H1 (cell line): Measurements from ENCODE around the gene TSC22D1. TPM values are rescaled to one million over a fixed set of nuclear protein-coding genes. Genes with fewer than 3 reads are reported as not detected.

Source experiments
- CTCF ChIA-PET: fragments of 300-600 bp; sonication (Branson Sonifier 250); formaldehyde crosslinking; loops from one replicate; lab custom pipeline; 2021; ENCODE audit not compliant: partially characterized antibody; lab: Charles Lee
- POLR2A ChIA-PET: fragments of 300-600 bp; sonication (Branson Sonifier 250); formaldehyde crosslinking; loops from one replicate; lab custom pipeline; 2021; ENCODE audit warnings: inconsistent platforms; ENCODE audit not compliant: partially characterized antibody; lab: Charles Lee
- DNase-seq, 2 experiments: peaks; one replicate each; pipeline versions ENCODE4 v3.0.0 to v3.0.0-alpha.2; 2010 to 2022; ENCODE audit warnings: low spot score in 2 of 2, low read depth in 1 of 2, mixed read lengths in 1 of 2
- FAIRE-seq: peaks from 2 replicates; lab custom pipeline; 2011; peaks lifted over from hg19 to GRCh38; lab: Jason Lieb, UNC
- H2AFZ ChIP-seq: 2 replicates; pipeline ENCODE4 v1.8.1; 2012; ENCODE audit warnings: low read length, inconsistent platforms
- H2AK5ac ChIP-seq: 2 replicates; pipeline ENCODE4 v1.6.1; 2013; ENCODE audit warnings: low read depth, low read length
- H2BK120ac ChIP-seq: replicated peaks from 2 replicates; pipeline ENCODE3; 2013; ENCODE audit warnings: low read depth, low read length, inconsistent platforms
- H2BK12ac ChIP-seq: 2 replicates; pipeline ENCODE4 v1.6.1; 2013; ENCODE audit warnings: low read depth, low read length
- H2BK15ac ChIP-seq: 2 replicates; pipeline ENCODE4 v1.6.1; 2013; ENCODE audit warnings: low read length
- H2BK20ac ChIP-seq: 2 replicates; pipeline ENCODE4 v1.6.1; 2013; ENCODE audit warnings: low read length
- H2BK5ac ChIP-seq: 2 replicates; pipeline ENCODE4 v1.6.1; 2013; ENCODE audit warnings: low read depth, low read length
- H3K14ac ChIP-seq: 2 replicates; pipeline ENCODE4 v1.6.1; 2013; ENCODE audit warnings: inconsistent platforms; ENCODE audit not compliant: insufficient read length
- H3K18ac ChIP-seq: 2 replicates; pipeline ENCODE4 v1.6.1; 2013; ENCODE audit warnings: low read length; ENCODE audit errors: extremely low read depth
- H3K23ac ChIP-seq: 2 replicates; pipeline ENCODE4 v1.6.1; 2013; ENCODE audit warnings: inconsistent platforms; ENCODE audit not compliant: insufficient read length
- H3K23me2 ChIP-seq: 2 replicates; pipeline ENCODE4 v1.6.1; 2013; ENCODE audit warnings: low read depth, low read length
- H3K27ac ChIP-seq: 2 replicates; pipeline ENCODE4 v1.6.1; 2011; ENCODE audit warnings: low read depth, low read length, inconsistent platforms
- H3K27me3 ChIP-seq, 4 experiments: replicated peaks in 1 of 4; 1 replicate in 1 of 4; 2 replicates in 3 of 4; pipeline versions ENCODE4 v1.6.1 to v1.8.1; 2011 to 2013; ENCODE audit warnings: low read length in 3 of 4, mild to moderate bottlenecking in 3 of 4, inconsistent platforms in 2 of 4, mixed read lengths in 2 of 4, moderate library complexity in 1 of 4; ENCODE audit not compliant: control insufficient read depth in 3 of 4, insufficient read depth in 3 of 4; ENCODE audit errors: extremely low read depth in 1 of 4
- H3K36me3 ChIP-seq, 4 experiments: 2 replicates each; pipeline versions ENCODE4 v1.6.1 to v1.8.1; 2011 to 2013; ENCODE audit warnings: mild to moderate bottlenecking in 4 of 4, low read length in 3 of 4, moderate library complexity in 2 of 4, control low read depth in 1 of 4, inconsistent platforms in 1 of 4; ENCODE audit not compliant: insufficient read depth in 4 of 4, control insufficient read depth in 2 of 4
- H3K4ac ChIP-seq: replicated peaks from 2 replicates; pipeline ENCODE3; 2013; ENCODE audit warnings: low read length, low read depth, mixed read lengths, inconsistent platforms; ENCODE audit not compliant: insufficient read length
- H3K4me1 ChIP-seq, 4 experiments: replicated peaks in 1 of 4; 1 replicate in 1 of 4; 2 replicates in 3 of 4; pipeline versions ENCODE4 v1.6.1 to v1.8.1; 2011 to 2013; ENCODE audit warnings: low read length in 3 of 4, inconsistent platforms in 2 of 4, mixed read lengths in 1 of 4; ENCODE audit not compliant: insufficient read depth in 4 of 4, control insufficient read depth in 3 of 4
- H3K4me2 ChIP-seq, 2 experiments: 2 replicates each; pipeline versions ENCODE4 v1.6.1 to v1.8.1; 2011 to 2013; ENCODE audit warnings: low read depth in 2 of 2, low read length in 2 of 2, control low read depth in 1 of 2, inconsistent platforms in 1 of 2, mild to moderate bottlenecking in 1 of 2; ENCODE audit not compliant: insufficient read depth in 1 of 2
- H3K4me3 ChIP-seq, 4 experiments: fragments of 200-600, 300-600 bp in 1 of 4; sonication (generic), shearing (Covaris generic), sonication (Bioruptor Twin) in 1 of 4; 2 replicates each; pipeline versions ENCODE4 v1.5.1 to v1.8.1; 2011 to 2016; ENCODE audit warnings: low read length in 4 of 4, low read depth in 3 of 4, control low read depth in 2 of 4, inconsistent platforms in 2 of 4, mild to moderate bottlenecking in 2 of 4, mixed read lengths in 1 of 4, moderate library complexity in 1 of 4; ENCODE audit not compliant: insufficient read depth in 2 of 4; ENCODE audit errors: extremely low read depth in 1 of 4
- H3K56ac ChIP-seq: replicated peaks from 2 replicates; pipeline ENCODE3; 2013; ENCODE audit warnings: low read depth, mild to moderate bottlenecking, mixed read lengths, low read length, inconsistent platforms; ENCODE audit not compliant: insufficient read length
- H3K79me1 ChIP-seq: 2 replicates; pipeline ENCODE4 v1.6.1; 2013; ENCODE audit warnings: low read depth, low read length, control low read depth
- H3K79me2 ChIP-seq, 2 experiments: 2 replicates each; pipeline versions ENCODE4 v1.6.1 to v1.8.1; 2012 to 2013; ENCODE audit warnings: low read length in 2 of 2, mild to moderate bottlenecking in 2 of 2, inconsistent platforms in 1 of 2; ENCODE audit not compliant: insufficient read depth in 2 of 2, control insufficient read depth in 1 of 2
- H3K9ac ChIP-seq, 4 experiments: replicated peaks in 1 of 4; 1 replicate in 1 of 4; 2 replicates in 3 of 4; pipeline versions ENCODE4 v1.6.1 to v1.8.1; 2011 to 2013; ENCODE audit warnings: low read depth in 3 of 4, low read length in 3 of 4, control low read depth in 2 of 4, mild to moderate bottlenecking in 2 of 4, moderate library complexity in 2 of 4, inconsistent platforms in 1 of 4; ENCODE audit errors: extremely low read depth in 1 of 4
- H3K9me3 ChIP-seq, 2 experiments: 2 replicates each; pipeline versions ENCODE4 v1.6.1 to v1.8.1; 2012 to 2013; ENCODE audit warnings: mild to moderate bottlenecking in 2 of 2, moderate library complexity in 2 of 2, control low read depth in 1 of 2, inconsistent platforms in 1 of 2, low read depth in 1 of 2, low read length in 1 of 2, mixed read lengths in 1 of 2; ENCODE audit not compliant: insufficient read depth in 2 of 2
- H4K20me1 ChIP-seq, 2 experiments: replicated peaks in 1 of 2; 2 replicates each; pipeline versions ENCODE3 to v1.8.1; 2011 to 2013; ENCODE audit warnings: inconsistent platforms in 2 of 2, low read length in 2 of 2, mild to moderate bottlenecking in 1 of 2; ENCODE audit not compliant: insufficient read depth in 2 of 2, control insufficient read depth in 1 of 2
- H4K5ac ChIP-seq: 2 replicates; pipeline ENCODE4 v1.6.1; 2013; ENCODE audit warnings: low read length, low read depth, mixed read lengths, inconsistent platforms; ENCODE audit not compliant: insufficient read length
- H4K8ac ChIP-seq: 2 replicates; pipeline ENCODE4 v1.8.0; 2013; ENCODE audit warnings: mild to moderate bottlenecking, moderate library complexity, low read length, inconsistent platforms; ENCODE audit not compliant: insufficient read depth; ENCODE audit errors: extremely low read depth
- H4K91ac ChIP-seq: replicated peaks from 2 replicates; pipeline ENCODE3; 2013; ENCODE audit warnings: low read length, mixed read lengths, inconsistent platforms; ENCODE audit not compliant: insufficient read length
- BRCA1 ChIP-seq: IDR thresholded peaks from 2 replicates; pipeline ENCODE4 v1.6.1; 2012; ENCODE audit warnings: low read depth, low read length, improper control_type of control experiment
- CBX8 ChIP-seq: fragments of 300-800, 300-1000 bp; sonication (generic); IDR thresholded peaks from 2 replicates; pipeline ENCODE4 v1.7.1; 2016; ENCODE audit warnings: low read depth, low read length, borderline replicate concordance
- CTCF ChIP-seq, 3 experiments: IDR thresholded peaks; 1 replicate in 2 of 3; 2 replicates in 1 of 3; pipeline versions ENCODE4 v1.5.1 to v1.6.1; 2011; ENCODE audit warnings: low read length in 3 of 3, mild to moderate bottlenecking in 3 of 3, inconsistent platforms in 2 of 3, low read depth in 1 of 3, moderate library complexity in 1 of 3; ENCODE audit not compliant: insufficient read depth in 1 of 3; ENCODE audit errors: control extremely low read depth in 1 of 3
- EGR1 ChIP-seq: IDR thresholded peaks from 2 replicates; pipeline ENCODE4 v1.6.1; 2011; ENCODE audit warnings: low read depth, low read length, borderline replicate concordance
- RAD21 ChIP-seq, 2 experiments: IDR thresholded peaks in 1 of 2; conservative IDR thresholded peaks in 1 of 2; 2 replicates each; pipeline ENCODE4 v1.6.1; 2011; ENCODE audit warnings: low read depth in 2 of 2, low read length in 2 of 2, improper control_type of control experiment in 1 of 2, inconsistent platforms in 1 of 2, mild to moderate bottlenecking in 1 of 2, moderate library complexity in 1 of 2
- RNF2 ChIP-seq: fragments of 200-900, 300-1000 bp; sonication (generic); IDR thresholded peaks from 2 replicates; pipeline ENCODE4 v1.7.1; 2016; ENCODE audit warnings: borderline replicate concordance, low read depth, mild to moderate bottlenecking, antibody characterized with exemption, low read length; ENCODE audit not compliant: poor library complexity, severe bottlenecking; ENCODE audit errors: missing control alignments
- SIRT6 ChIP-seq: IDR thresholded peaks from one replicate; pipeline ENCODE4 v1.7.1; 2012; ENCODE audit warnings: low read length, inconsistent platforms
- WGBS, 2 experiments: shearing (Covaris generic) in 1 of 2; methylation state at CpG; one replicate each; pipeline versions ENCODE4 v1.1.6 to v1.1.7; 2013 to 2015; ENCODE audit warnings: low lambda C conversion rate in 2 of 2, mixed read lengths in 2 of 2, inconsistent platforms in 1 of 2, low coverage in 1 of 2, missing lambda C conversion rate in 1 of 2; ENCODE audit not compliant: insufficient replicate concordance in 2 of 2, insufficient coverage in 1 of 2, insufficient read length in 1 of 2; ENCODE audit errors: extremely low coverage in 1 of 2, missing lambda C conversion rate in 1 of 2; 5-methylcytosine and 5-hydroxymethylcytosine counted together
- polyA plus RNA-seq, 7 experiments: library from polyadenylated mRNA; depleted of rRNA in 3 of 7; stranded (reverse) in 5 of 7; unstranded in 2 of 7; fragments of >200 nt in 5 of 7; fragments of 200-250 nt in 2 of 7; gene quantifications; 1 replicate in 5 of 7; 2 replicates in 1 of 7; 4 replicates in 1 of 7; pipeline versions ENCODE4 v1.2.1 to v1.2.3, GENCODE V29; 2011 to 2013; ENCODE audit warnings: missing spikeins in 2 of 7, mixed read lengths in 2 of 7
- total RNA-seq: library from RNA; stranded (reverse); fragmentation: NEBNext Ultra II Directional; extraction: Animal tissue kit (Norgen Biotek cat#: 25700); gene quantifications from 2 replicates; pipeline ENCODE4 v1.2.1, GENCODE V29; 2021

The TSC22D1 gene
- total and polyA plus RNA-seq, 2 of the 8 experiments (the other 6 are each of a cell fraction or from before 2014, with no cell fraction given), result 52.6 to 80.9 TPM

- Histone ChIP-seq H4K20me1 (no peaks in the 10 kb centered on the region), H3K14ac (no peak overlapping the region), H3K27ac (no peak overlapping the region), H3K18ac (no peak overlapping the region), H4K5ac (no peak overlapping the region), H3K56ac (no peak overlapping the region), H3K23ac (no peak overlapping the region), H3K36me3 (peaks cover 0 to 3% (median 0%) of the 10 kb centered on the region in 4 experiments; a peak in 1 of 8 replicates), H3K9ac (no peak overlapping the region), H2BK120ac (no peak overlapping the region), H4K8ac (no peak overlapping the region), H3K4me1 (peaks cover 0 to 3% (median 1%) of the 10 kb centered on the region in 4 experiments; a peak in 2 of 7 replicates), H2BK15ac (no peak overlapping the region), H4K91ac (no peak overlapping the region), H3K9me3 (no peaks in the 10 kb centered on the region), H3K4ac (no peak overlapping the region), H3K4me3 (no peak overlapping the region), H2BK12ac (no peak overlapping the region), H2AFZ (no peak overlapping the region), H3K79me2 (peaks cover 0 to 50% of the 10 kb centered on the region in 2 experiments; a peak in 2 of 4 replicates), H3K79me1 (no peaks in the 10 kb centered on the region; the same call in 1 of the 2 replicates), H2AK5ac (no peak overlapping the region), H3K23me2 (no peaks in the 10 kb centered on the region), H2BK20ac (no peak overlapping the region), H2BK5ac (no peak overlapping the region), H3K27me3 (no peaks in the 10 kb centered on the region), H3K4me2 (no peak overlapping the region)
- FAIRE-seq (no peak), DNase-seq (no peak)
- WGBS, 2 experiments, result 87% methylated on average over 4 of the region's 4 CpGs; no CpG with 5 or more reads in 1 of the 2 experiments
- ChIA-PET POLR2A (interaction anchor here (1.1 kb wide), 1 partner anchor 36 kb away, joined by 3 read pairs; no protein-coding TSS in a partner anchor), CTCF (interaction anchor here (0.7 to 1.8 kb wide), 9 partner anchors 11 to 481 kb away, joined by 3 to 6 read pairs (median 3); no protein-coding TSS in a partner anchor)
- TF ChIP-seq RAD21 (IDR thresholded peaks at IDR 0.05 in 1 of 2, conservative IDR thresholded peaks at IDR 0.05 in 1 of 2; ENCODE audit: low read depth in 2 of 2, low read length in 2 of 2) (peak; percentile 49 to 50), EGR1 (no peak), CBX8 (no peak), CTCF (IDR thresholded peaks at IDR 0.05; ENCODE audit: control extremely low read depth in 1 of 3, insufficient read depth in 1 of 3, low read depth in 1 of 3, low read length in 3 of 3) (peak in 2 of 3 experiments; percentile 13 to 14; a peak in 2 of 4 replicates), RNF2 (no peak), SIRT6 (no peak), BRCA1 (no peak)
Measured at GRCh38 chr13:44470638-44471562, 105.2 kb downstream of the TSC22D1 start.
